Measurements from ENCODE around the gene WT1. TPM values are rescaled to one million over a fixed set of nuclear protein-coding genes. Genes with fewer than 3 reads are reported as not detected.

Gene WT1
- total RNA-seq, 1 experiment from 2014 or later = 4.7 TPM

GRCh38 chr11:32438346-32438865, 3.1 kb upstream of the WT1 start:
- POLR2A ChIA-PET = no interaction called here
- Mint-ChIP-seq H3K4me3 (ENCODE audit: unreplicated experiment) (no peak overlapping the region), H3K9me3 (ENCODE audit: unreplicated experiment) (no peaks in the 10 kb centered on the region), H3K27me3 (ENCODE audit: insufficient read depth, unreplicated experiment) (peaks cover 8% of the 10 kb centered on the region), H3K4me1 (ENCODE audit: low read depth, unreplicated experiment) (no peaks in the 10 kb centered on the region), H3K36me3 (ENCODE audit: insufficient read depth, unreplicated experiment) (no peaks in the 10 kb centered on the region), H3K27ac (ENCODE audit: unreplicated experiment) (no peak overlapping the region)
- no peak for DNase-seq
- peaks cover 4% of the 10 kb centered on the region; the same call in 1 of the 2 replicates for H3K4me1 ChIP-seq
- H3K4me3 ChIP-seq (ENCODE audit: low read depth, low read length) = no peak overlapping the region
- intact Hi-C loops (cut with micrococcal nuclease; ENCODE audit: unreplicated experiment) = no loop called here
- H3K27me3 ChIP-seq (replicated peaks; ENCODE audit: control insufficient read depth, insufficient read depth, low read length) = no peaks in the 10 kb centered on the region; the same call in 1 of the 2 replicates
- no TSS peak for BruUV-seq (replicated peaks)
- CTCF ChIA-PET = no interaction called here
- no peaks in the 10 kb centered on the region for H3K9me3 ChIP-seq
- TF ChIP-seq CTCF (IDR thresholded peaks at IDR 0.05; ENCODE audit: insufficient read depth in 1 of 2, low read depth in 1 of 2, low read length in 1 of 2, severe bottlenecking in 1 of 2, unreplicated experiment in 1 of 2) = no peak
- no peaks in the 10 kb centered on the region for H3K36me3 ChIP-seq (ENCODE audit: control insufficient read depth, insufficient read depth, low read length)

GRCh38 chr11:32437495-32438345, 2.4 kb upstream of the WT1 start:
- no peak for DNase-seq

More at GRCh38 chr11:32437495-32438345, 2.4 kb upstream of the WT1 start:
- Mint-ChIP-seq H3K4me1 (ENCODE audit: low read depth, unreplicated experiment) (no peaks in the 10 kb centered on the region), H3K27me3 (ENCODE audit: insufficient read depth, unreplicated experiment) (peaks cover 8% of the 10 kb centered on the region), H3K27ac (ENCODE audit: unreplicated experiment) (no peak overlapping the region), H3K36me3 (ENCODE audit: insufficient read depth, unreplicated experiment) (no peaks in the 10 kb centered on the region), H3K4me3 (ENCODE audit: unreplicated experiment) (no peak overlapping the region), H3K9me3 (ENCODE audit: unreplicated experiment) (no peaks in the 10 kb centered on the region)
- H3K9me3 ChIP-seq = no peaks in the 10 kb centered on the region
- ChIA-PET CTCF (no interaction called here), POLR2A (no interaction called here)
- H3K4me1 ChIP-seq = peaks cover 4% of the 10 kb centered on the region; the same call in 1 of the 2 replicates
- intact Hi-C loops (cut with micrococcal nuclease; ENCODE audit: unreplicated experiment) = no loop called here
- H3K27me3 ChIP-seq (replicated peaks; ENCODE audit: control insufficient read depth, insufficient read depth, low read length) = no peaks in the 10 kb centered on the region; the same call in 1 of the 2 replicates
- no peaks in the 10 kb centered on the region for H3K36me3 ChIP-seq (ENCODE audit: control insufficient read depth, insufficient read depth, low read length)
- BruUV-seq (replicated peaks) = no TSS peak
- no peak overlapping the region for H3K4me3 ChIP-seq (ENCODE audit: low read depth, low read length)
- TF ChIP-seq CTCF (IDR thresholded peaks at IDR 0.05; ENCODE audit: insufficient read depth in 1 of 2, low read depth in 1 of 2, low read length in 1 of 2, severe bottlenecking in 1 of 2, unreplicated experiment in 1 of 2) = no peak

Measured in Caco-2 (cell line).